ENCODE data around the gene ARHGEF37. TPM values are rescaled to one million over a fixed set of nuclear protein-coding genes. Genes with fewer than 3 reads are reported as not detected.
A peak's percentile ranks its signal among the peaks of the same experiment; 100 is the strongest.

Gene ARHGEF37
- total and polyA plus RNA-seq, 9 of the 15 experiments (the other 6 are each of a cell fraction or from before 2014, with no cell fraction given) = 0.01 to 0.27 (median 0.05) TPM

GRCh38 chr5:149543361-149544027 is 37.8 kb upstream of the ARHGEF37 start (continued):
- TF ChIP-seq ZNF316 (IDR thresholded peaks at IDR 0.05) = 0 out of 2 replicates have a peak, but pooled peaks have one; percentile 6
- no peak for TF ChIP-seq ZNF354B (CRISPR knock-in tag; IDR thresholded peaks at IDR 0.05)
- no peak for TF ChIP-seq NBN (IDR thresholded peaks at IDR 0.05; ENCODE audit: low read depth)
- no peak for TF ChIP-seq EHMT2 (IDR thresholded peaks at IDR 0.05)
- 0 out of 2 replicates have a peak, but pooled peaks have one; percentile 53 for TF ChIP-seq ARID3A (IDR thresholded peaks at IDR 0.05; ENCODE audit: borderline replicate concordance, low read depth, low read length)
- no peak for TF ChIP-seq HCFC1 (IDR thresholded peaks at IDR 0.05; ENCODE audit: low read depth, low read length)
- TF ChIP-seq ZBTB26 (CRISPR knock-in tag; IDR thresholded peaks at IDR 0.05) = no peak
- TF ChIP-seq ETS1 (conservative IDR thresholded peaks at IDR 0.05; ENCODE audit: control insufficient read depth, low read depth, low read length) = no peak
- no peak for TF ChIP-seq FOXA3 (CRISPR knock-in tag; conservative IDR thresholded peaks at IDR 0.05 in 1 of 2, IDR thresholded peaks at IDR 0.05 in 1 of 2)
- 0 out of 2 replicates have a peak, but pooled peaks have one; percentile 9 for TF ChIP-seq ZNF766 (CRISPR knock-in tag; conservative IDR thresholded peaks at IDR 0.05)
- no peak for TF ChIP-seq BACH1 (tag; IDR thresholded peaks at IDR 0.05)
- TF ChIP-seq ZNF41 (CRISPR knock-in tag; conservative IDR thresholded peaks at IDR 0.05) = no peak
- TF ChIP-seq SMAD4 (CRISPR knock-in tag; conservative IDR thresholded peaks at IDR 0.05) = no peak
- TF ChIP-seq KDM5B (IDR thresholded peaks at IDR 0.05; ENCODE audit: insufficient replicate concordance, low read depth, low read length) = no peak
- no peak for TF ChIP-seq ZNF561 (CRISPR knock-in tag; conservative IDR thresholded peaks at IDR 0.05)
- no peak for TF ChIP-seq PRMT5 (CRISPR knock-in tag; IDR thresholded peaks at IDR 0.05)
- no peak for TF ChIP-seq GTF2A2 (tag; IDR thresholded peaks at IDR 0.05)
- no peak for TF ChIP-seq EWSR1 (IDR thresholded peaks at IDR 0.05; ENCODE audit: borderline replicate concordance, low read depth, partially characterized antibody)
- TF ChIP-seq RBFOX2 (IDR thresholded peaks at IDR 0.05; ENCODE audit: low read depth, low read length) = 0 out of 2 replicates have a peak, but pooled peaks have one; percentile 13
- TF ChIP-seq CEBPG (CRISPR knock-in tag; IDR thresholded peaks at IDR 0.05) = no peak
- TF ChIP-seq CEBPG (tag; conservative IDR thresholded peaks at IDR 0.05 in 1 of 2, IDR thresholded peaks at IDR 0.05 in 1 of 2) = no peak
- peak; percentile 30; the same call in 1 of the 2 replicates for TF ChIP-seq CBFA2T3 (IDR thresholded peaks at IDR 0.05)

Measured in K562 (cell line).